Fibroblast of skin of right biceps (primary cell): ENCODE data around the gene FYN.
"Not testable (repeated sequence)": the region's sequence is repeated elsewhere in the genome, so short reads cannot be mapped to it uniquely, and the experiment has no call there.

ENCODE experiments used
- DNase-seq: peaks from one replicate; pipeline ENCODE4 v3.0.0-alpha.2; 2013

Gene FYN

DNA sequence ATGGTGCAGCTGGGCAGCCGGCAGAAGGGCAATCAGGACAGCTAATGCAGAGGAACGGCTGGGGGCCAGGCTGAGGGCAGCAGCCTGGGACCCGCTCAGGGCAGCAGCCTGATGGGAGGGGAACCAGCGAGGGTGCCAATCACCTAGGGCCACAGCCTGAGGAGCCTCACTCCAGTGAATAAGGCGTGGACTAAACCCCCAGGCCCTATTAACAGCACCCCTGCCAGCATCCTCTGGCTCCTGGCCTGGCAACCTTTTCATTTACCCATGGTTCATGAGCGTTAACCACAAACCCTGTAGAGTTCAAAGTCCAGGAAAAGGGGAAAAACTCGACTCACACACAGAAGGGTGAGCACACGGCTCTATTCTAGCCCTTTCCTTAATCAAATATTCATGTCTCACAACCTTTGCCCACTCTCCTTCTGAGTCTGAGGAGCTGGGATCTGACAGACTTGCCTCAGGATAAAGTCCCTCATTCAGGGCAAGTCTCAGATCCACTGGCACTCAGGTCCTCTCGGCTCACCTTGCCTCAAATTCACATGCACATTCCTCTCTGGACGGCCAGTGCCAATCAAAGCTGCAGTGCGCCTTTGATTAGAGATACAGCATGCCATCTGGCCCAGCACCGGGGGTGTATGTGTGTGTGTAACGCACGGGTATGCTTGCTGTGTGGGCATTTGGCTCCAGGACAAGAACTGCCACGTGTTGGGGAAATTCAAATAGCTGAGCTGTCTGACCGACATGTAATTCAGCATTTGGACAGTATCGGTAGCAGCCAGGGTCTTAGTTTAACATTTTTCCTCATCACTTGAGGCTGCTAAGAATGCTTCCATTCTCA is 180.7 kb downstream of the FYN start:
- DNase-seq: no peak

- peak; percentile 37 for DNase-seq
Observed at GRCh38 chr6:111691345-111692225, 181.7 kb downstream of the FYN start.

DNA sequence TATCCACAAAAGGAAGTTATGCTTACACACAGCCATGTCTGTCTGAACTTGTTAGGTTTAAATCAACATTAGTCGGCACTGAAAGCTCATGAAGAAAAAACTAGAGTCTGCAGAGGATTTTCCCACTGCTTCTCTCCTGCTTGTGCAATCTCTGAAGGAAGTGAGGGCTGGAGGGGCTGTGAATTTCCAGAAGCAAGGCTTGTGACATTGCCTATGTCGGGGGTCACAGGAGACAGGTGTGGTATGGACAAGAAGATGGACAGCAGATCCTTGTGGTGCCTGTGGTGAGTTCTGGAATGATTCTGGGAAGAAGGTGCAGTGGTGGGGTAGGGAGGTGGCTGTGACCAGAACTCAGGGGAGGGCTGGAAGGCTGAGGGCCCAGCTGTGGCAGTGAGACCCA is 183.3 kb downstream of the FYN start:
- DNase-seq: no peak

- no peak for DNase-seq
Observed at GRCh38 chr6:111689419-111689818, 183.8 kb downstream of the FYN start.

DNA sequence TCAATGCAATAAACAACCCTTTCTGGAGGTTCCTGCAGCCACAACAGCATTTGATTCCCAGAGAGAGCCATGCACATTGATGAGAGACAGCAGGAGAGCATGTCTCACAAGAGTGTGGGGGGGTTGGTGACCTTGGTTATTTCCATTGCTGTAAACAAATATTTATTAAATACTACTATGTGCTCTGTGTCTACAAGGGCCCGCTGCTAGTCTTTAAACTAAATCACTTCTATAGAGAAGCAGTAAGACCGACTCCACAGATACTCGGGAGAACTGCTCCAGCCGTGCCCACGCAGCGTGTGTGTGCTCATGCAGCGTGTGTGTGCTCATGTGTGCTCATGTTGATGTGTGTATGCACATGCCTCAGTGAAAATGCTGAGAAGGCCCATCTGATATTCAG is 184.9 kb downstream of the FYN start:
- no peak for DNase-seq

- no peak for DNase-seq
Observed at GRCh38 chr6:111687652-111688051, 185.6 kb downstream of the FYN start.

DNA sequence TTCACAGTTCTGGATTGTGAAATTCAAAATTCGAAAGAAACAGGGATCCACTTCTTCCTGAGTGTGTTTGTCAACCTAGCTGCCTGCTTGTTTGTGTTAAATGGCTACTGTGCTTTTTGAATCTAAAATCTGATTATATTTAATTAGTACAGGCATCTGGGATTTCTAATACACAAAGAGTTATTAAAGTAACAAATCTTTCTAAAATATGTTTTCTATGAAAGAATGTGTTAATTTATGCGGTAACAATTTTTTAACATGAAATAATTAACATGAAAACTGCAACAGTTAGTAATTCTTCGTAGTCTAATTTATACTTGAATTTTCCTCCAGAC is 186.4 kb downstream of the FYN start:
- DNase-seq: no peak

- no peak for DNase-seq
Observed at GRCh38 chr6:111686249-111686931, 186.9 kb downstream of the FYN start.

GRCh38 chr6:111685526-111685925 is 187.7 kb downstream of the FYN start:
- DNase-seq: no peak

GRCh38 chr6:111685058-111685457 is 188.2 kb downstream of the FYN start:
- no peak for DNase-seq

- peak; percentile 63 for DNase-seq
Observed at GRCh38 chr6:111683749-111684267, 189.4 kb downstream of the FYN start.

GRCh38 chr6:111683157-111683556 is 190.1 kb downstream of the FYN start:
- no peak for DNase-seq

GRCh38 chr6:111681860-111682259 is 191.4 kb downstream of the FYN start:
- DNase-seq: no peak

- DNase-seq: not testable (repeated sequence)
Observed at GRCh38 chr6:111680811-111681609, 192.2 kb downstream of the FYN start.

GRCh38 chr6:111680015-111680712 is 193.1 kb downstream of the FYN start:
- no peak for DNase-seq

DNA sequence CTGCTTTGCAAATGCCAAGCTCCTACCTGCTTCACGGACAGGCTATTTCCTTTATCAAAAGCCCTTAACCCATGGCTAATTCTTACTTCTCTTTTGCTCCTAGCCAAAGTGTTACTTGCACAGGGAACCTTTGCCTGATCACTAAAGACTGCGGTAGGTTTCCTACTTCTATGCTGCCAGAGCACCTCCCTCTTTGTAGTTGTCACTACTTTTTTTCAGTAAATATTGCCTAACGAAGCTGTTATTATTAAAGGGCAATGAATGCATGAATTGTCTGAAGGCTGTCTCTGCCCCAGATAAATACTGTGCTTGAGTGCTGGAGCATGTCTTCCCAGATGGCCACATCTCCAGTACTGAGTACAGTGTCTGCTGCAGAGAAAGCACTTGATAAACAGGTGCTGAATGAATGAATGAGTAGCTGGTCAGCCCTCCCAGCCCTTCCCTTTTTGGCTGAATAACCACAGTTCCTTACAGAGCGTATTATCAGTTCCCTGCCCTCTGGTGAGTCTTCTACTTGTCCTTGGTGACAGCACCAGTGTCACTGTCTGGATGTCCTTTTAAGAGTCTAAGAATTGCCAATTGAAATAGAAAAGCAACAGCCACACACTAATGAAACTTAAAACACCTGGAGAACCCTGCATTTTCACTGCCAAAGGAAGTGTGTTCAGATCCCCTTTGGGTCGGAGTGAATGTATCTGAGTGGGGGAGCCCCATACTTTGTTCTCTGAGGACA is 194.0 kb downstream of the FYN start:
- DNase-seq: no peak

DNA sequence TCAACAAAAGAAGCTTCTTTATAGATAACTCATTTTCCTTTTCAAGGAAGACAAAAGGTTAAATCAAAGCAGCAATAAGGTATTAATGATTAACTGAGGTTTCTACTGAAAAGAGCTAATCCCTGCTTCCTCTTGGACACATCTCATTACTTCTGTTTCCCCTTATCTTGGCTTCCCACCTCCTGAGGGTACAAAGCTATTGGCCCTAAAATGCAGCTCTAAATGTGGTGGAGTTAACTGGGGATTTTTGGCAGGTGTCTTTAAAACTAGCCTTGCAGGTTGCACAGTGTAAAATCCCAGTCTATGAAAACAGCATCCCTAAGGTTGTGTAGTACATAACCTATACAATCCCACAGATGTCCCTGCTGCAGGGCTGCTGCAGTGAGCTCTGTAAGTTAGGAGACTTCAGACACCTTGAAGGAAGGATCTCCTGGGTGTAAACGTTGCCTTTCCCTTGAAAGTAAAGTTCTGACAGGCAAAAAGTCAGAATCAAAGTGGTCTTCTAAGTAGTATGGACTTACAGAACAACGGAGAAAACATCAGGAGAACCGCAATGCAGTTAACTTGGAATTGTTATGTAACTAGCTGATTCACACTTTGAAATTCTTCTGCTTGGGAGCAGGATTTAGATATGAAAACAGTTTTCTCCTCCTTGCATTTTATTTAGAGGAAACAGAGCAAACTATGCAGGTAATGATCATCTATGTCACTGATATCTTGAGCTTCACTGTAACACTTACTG is 195.8 kb downstream of the FYN start:
- DNase-seq: no peak

DNA sequence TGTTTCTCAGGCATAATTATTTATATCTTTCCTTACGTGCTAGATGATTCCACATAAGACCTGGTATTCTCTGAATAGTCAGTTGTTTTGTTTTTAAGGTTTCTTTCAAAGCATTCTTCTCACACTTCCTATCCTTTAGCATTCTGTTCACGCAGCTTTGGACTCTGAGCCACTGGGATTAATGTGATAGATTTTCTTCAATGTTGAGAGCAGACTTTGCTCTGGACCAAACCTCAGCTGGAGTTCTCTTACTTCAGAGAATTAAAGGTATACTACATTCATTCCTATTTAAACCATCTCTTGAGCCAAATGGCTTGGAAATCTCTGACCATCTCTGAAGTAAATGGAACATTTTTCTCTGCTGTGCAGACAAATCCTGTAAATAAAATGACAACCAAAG is 196.9 kb downstream of the FYN start:
- no peak for DNase-seq

DNA sequence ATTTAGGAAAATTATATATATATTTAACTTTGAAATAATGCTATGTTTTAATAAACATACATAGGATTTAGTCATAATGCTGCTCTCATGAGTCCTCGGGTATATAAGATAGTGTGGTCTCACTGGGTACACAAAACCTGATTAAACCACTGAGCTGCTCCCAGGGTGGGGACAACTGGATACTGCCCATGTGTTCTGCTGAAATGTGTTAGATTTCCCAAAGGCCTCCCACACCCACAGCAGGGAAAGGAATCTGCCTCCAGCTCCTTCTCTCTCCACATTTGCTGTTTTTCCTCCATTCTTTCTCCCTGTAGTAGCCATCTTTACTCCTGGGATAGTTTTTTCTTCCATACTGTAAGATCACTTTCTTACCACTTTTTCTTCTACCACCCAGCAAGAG is 198.4 kb downstream of the FYN start:
- no peak for DNase-seq

DNA sequence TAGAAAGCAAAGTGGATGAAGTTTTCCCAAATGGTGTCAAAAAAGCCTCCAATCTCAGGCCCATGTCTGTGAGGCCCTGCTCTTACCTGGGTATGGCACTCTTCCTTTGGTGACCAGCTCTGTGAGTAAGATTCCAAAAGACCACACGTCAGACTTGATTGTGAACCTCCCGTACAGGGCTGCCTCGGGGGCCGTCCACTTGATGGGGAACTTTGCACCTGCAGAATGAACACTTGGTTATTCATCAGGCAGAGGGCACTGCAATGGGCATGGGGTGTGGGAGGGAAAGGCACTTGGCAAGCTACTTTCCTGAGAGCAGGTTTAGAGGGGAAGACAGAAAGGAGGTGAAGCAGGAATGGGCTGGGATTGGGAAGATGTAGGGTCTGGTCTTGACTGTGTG is 198.8 kb downstream of the FYN start:
- no peak for DNase-seq
